SU-DHL-6 (cell line): ENCODE measurements around the gene NLRP1.

Source experiments
- H2AFZ ChIP-seq: fragments of 200-600 bp; sonication (generic); 2 replicates; pipeline ENCODE4 v1.6.1; 2014; ENCODE audit warnings: low read depth, mild to moderate bottlenecking, moderate library complexity, mixed read lengths, antibody characterized with exemption, low read length; ENCODE audit not compliant: severe bottlenecking
- H3F3A ChIP-seq: fragments of 200-600 bp; shearing (Covaris generic); 2 replicates; pipeline ENCODE4 v1.6.0; 2016; ENCODE audit warnings: antibody characterized with exemption, mild to moderate bottlenecking; ENCODE audit not compliant: insufficient read depth
- H3K27ac ChIP-seq: fragments of 200-600 bp; sonication (generic); 2 replicates; pipeline ENCODE4 v1.5.1; 2016; ENCODE audit warnings: low read depth, mild to moderate bottlenecking, low read length, moderate library complexity, mixed read lengths
- H3K27me3 ChIP-seq: fragments of 200-600 bp; sonication (generic), shearing (Covaris generic); 2 replicates; pipeline ENCODE4 v1.6.0; 2014; ENCODE audit warnings: mild to moderate bottlenecking, low read length
- H3K36me3 ChIP-seq: fragments of 200-600 bp; sonication (generic); 2 replicates; pipeline ENCODE4 v1.6.1; 2014; ENCODE audit warnings: mild to moderate bottlenecking, low read length, mixed read lengths
- H3K4me2 ChIP-seq: fragments of 300-600, 200-600 bp; shearing (Covaris generic), sonication (generic); 2 replicates; pipeline ENCODE4 v1.6.0; 2014; ENCODE audit warnings: low read length, low read depth, mild to moderate bottlenecking; ENCODE audit not compliant: poor library complexity, severe bottlenecking
- H3K4me3 ChIP-seq: fragments of 200-600 bp; sonication (generic); 2 replicates; pipeline ENCODE4 v1.5.1; 2014; ENCODE audit warnings: antibody characterized with exemption, low read length, mild to moderate bottlenecking, mixed read lengths; ENCODE audit not compliant: insufficient read depth, poor library complexity, severe bottlenecking
- H3K79me2 ChIP-seq: fragments of 200-600 bp; sonication (generic); 2 replicates; pipeline ENCODE4 v1.6.1; 2014; ENCODE audit warnings: mild to moderate bottlenecking, low read length, moderate library complexity; ENCODE audit not compliant: insufficient read depth
- H3K9ac ChIP-seq: fragments of 200-600 bp; sonication (generic); 2 replicates; pipeline ENCODE4 v1.7.0; 2014; ENCODE audit warnings: mild to moderate bottlenecking, low read length
- H3K9me2 ChIP-seq: fragments of 200-600 bp; sonication (generic); replicated peaks from 2 replicates; pipeline ENCODE4 v1.6.1; 2014; ENCODE audit warnings: low read length; ENCODE audit not compliant: insufficient read depth
- H3K9me3 ChIP-seq: fragments of 200-600 bp; sonication (generic); 2 replicates; pipeline ENCODE4 v1.6.1; 2014; ENCODE audit warnings: low read length, mixed read lengths; ENCODE audit not compliant: insufficient read depth
- H4K20me1 ChIP-seq: fragments of 200-600 bp; sonication (generic); 2 replicates; pipeline ENCODE4 v1.6.1; 2014; ENCODE audit warnings: low read depth, mild to moderate bottlenecking, antibody characterized with exemption, low read length, moderate library complexity, mixed read lengths
- CTCF ChIP-seq: fragments of 200-600 bp; sonication (generic); IDR thresholded peaks from one replicate; pipeline ENCODE4 v1.5.1; 2017; ENCODE audit warnings: antibody characterized with exemption, mild to moderate bottlenecking, low read length, moderate library complexity; ENCODE audit not compliant: insufficient read depth, poor library complexity, severe bottlenecking
- EZH2phosphoT487 ChIP-seq: fragments of 200-600 bp; sonication (generic), shearing (Covaris generic); conservative IDR thresholded peaks from 2 replicates; pipeline ENCODE4 v1.6.1; 2018; ENCODE audit warnings: mild to moderate bottlenecking, antibody characterized with exemption, low read length, moderate library complexity, mixed read lengths

NLRP1 gene

GRCh38 chr17:5583426-5584382, 605 bp downstream of the NLRP1 start:
- H3K79me2 ChIP-seq = no peaks in the 10 kb centered on the region
- H4K20me1 ChIP-seq = no peaks in the 10 kb centered on the region
- no peaks in the 10 kb centered on the region for H3K27me3 ChIP-seq
- H3K9ac ChIP-seq = peak overlapping the region; percentile 46
- TF ChIP-seq CTCF (no peak), EZH2phosphoT487 (no peak)
- peak overlapping the region; percentile 31 for H3K4me3 ChIP-seq
- no peaks in the 10 kb centered on the region for H3K9me3 ChIP-seq
- H3K4me2 ChIP-seq = peak overlapping the region; percentile 57
- no peaks in the 10 kb centered on the region for H3K9me2 ChIP-seq
- H3K27ac ChIP-seq = no peak overlapping the region
- no peaks in the 10 kb centered on the region for H3K36me3 ChIP-seq
- H2AFZ ChIP-seq = peak overlapping the region; percentile 66
- no peaks in the 10 kb centered on the region for H3F3A ChIP-seq

GRCh38 chr17:5582209-5583185, 1.8 kb downstream of the NLRP1 start:
- Histone ChIP-seq H3K4me2 (no peak overlapping the region), H3K4me3 (no peak overlapping the region), H3K36me3 (no peaks in the 10 kb centered on the region), H3K9me2 (no peaks in the 10 kb centered on the region), H3K27ac (no peak overlapping the region), H3K9ac (no peak overlapping the region), H3K27me3 (no peaks in the 10 kb centered on the region), H4K20me1 (no peaks in the 10 kb centered on the region), H2AFZ (no peak overlapping the region), H3K9me3 (no peaks in the 10 kb centered on the region), H3F3A (no peaks in the 10 kb centered on the region), H3K79me2 (no peaks in the 10 kb centered on the region)
- no peak for TF ChIP-seq CTCF
- TF ChIP-seq EZH2phosphoT487 = no peak

- no peak overlapping the region for H3K4me2 ChIP-seq
Measured at GRCh38 chr17:5581655-5582054, 2.7 kb downstream of the NLRP1 start.

More at GRCh38 chr17:5581655-5582054, 2.7 kb downstream of the NLRP1 start:
- no peaks in the 10 kb centered on the region for H3K36me3 ChIP-seq
- H3F3A ChIP-seq = no peaks in the 10 kb centered on the region
- no peak overlapping the region for H3K4me3 ChIP-seq
- H3K79me2 ChIP-seq = no peaks in the 10 kb centered on the region
- H4K20me1 ChIP-seq = no peaks in the 10 kb centered on the region
- H3K27me3 ChIP-seq = no peaks in the 10 kb centered on the region
- no peak overlapping the region for H3K9ac ChIP-seq
- no peaks in the 10 kb centered on the region for H3K9me3 ChIP-seq
- H3K27ac ChIP-seq = no peak overlapping the region
- H2AFZ ChIP-seq = no peak overlapping the region
- H3K9me2 ChIP-seq = no peaks in the 10 kb centered on the region
- no peak for TF ChIP-seq EZH2phosphoT487
- TF ChIP-seq CTCF = no peak
